Activated T-helper 2 cell treated with anti-CD3 and anti-CD28 coated beads, Interferon-gamma antibody, Interleukin-2, Interleukin-4, amounts not matched to agents 10 μg/mL and 5 μg/mL and 100 μg/mL, durations not matched to agents 14 hours and 24 hours and 36 hours (primary cell): ENCODE data around the gene ART3. TPM values are rescaled to one million over a fixed set of nuclear protein-coding genes. Genes with fewer than 3 reads are reported as not detected.

Experiments
- DNase-seq: peaks from one replicate; pipeline ENCODE4 v3.0.0; 2021; ENCODE audit warnings: low spot score
- H3K27ac Mint-ChIP-seq: one replicate; pipeline ENCODE4 v1.8.0; 2021; ENCODE audit warnings: mixed read lengths
- H3K27me3 Mint-ChIP-seq: one replicate; pipeline ENCODE4 v1.8.0; 2021; ENCODE audit warnings: low read depth, mixed read lengths
- H3K36me3 Mint-ChIP-seq: one replicate; pipeline ENCODE4 v1.8.0; 2021; ENCODE audit warnings: low read depth, mixed read lengths
- H3K4me1 Mint-ChIP-seq: one replicate; pipeline ENCODE4 v1.8.0; 2021; ENCODE audit warnings: low read depth, mixed read lengths
- H3K4me3 Mint-ChIP-seq: one replicate; pipeline ENCODE4 v1.8.0; 2021; ENCODE audit warnings: low read depth, mild to moderate bottlenecking, moderate library complexity, mixed read lengths
- H3K9me3 Mint-ChIP-seq: one replicate; pipeline ENCODE4 v1.8.0; 2021; ENCODE audit warnings: mixed read lengths
- intact Hi-C: fragments of 100-400 bp; cut with micrococcal nuclease; formaldehyde crosslinking; loops from one replicate; pipeline ENCODE4 v1.15.1; 2023
- total RNA-seq: library from RNA; stranded (reverse); gene quantifications from 2 replicates; pipeline ENCODE4 v1.2.3, GENCODE V29; 2022

Gene ART3
- total RNA-seq, 1 donor from 2014 or later, result not detected

- H3K27ac Mint-ChIP-seq, result no peak overlapping the region
- H3K4me3 Mint-ChIP-seq, result no peak overlapping the region
- H3K36me3 Mint-ChIP-seq, result no peaks in the 10 kb centered on the region
- peaks cover 23% of the 10 kb centered on the region for H3K27me3 Mint-ChIP-seq
- intact Hi-C loops, result no loop called here
- peaks cover 5% of the 10 kb centered on the region for H3K4me1 Mint-ChIP-seq
- no peak for DNase-seq
- no peaks in the 10 kb centered on the region for H3K9me3 Mint-ChIP-seq
Observed at GRCh38 chr4:76083386-76083988, 9.0 kb downstream of the ART3 start.

GRCh38 chr4:76084542-76084941, 10.0 kb downstream of the ART3 start:
- peaks cover 18% of the 10 kb centered on the region for H3K27me3 Mint-ChIP-seq
- H3K36me3 Mint-ChIP-seq, result no peaks in the 10 kb centered on the region
- DNase-seq, result no peak
- H3K27ac Mint-ChIP-seq, result no peak overlapping the region
- intact Hi-C loops, result no loop called here
- no peaks in the 10 kb centered on the region for H3K9me3 Mint-ChIP-seq
- no peak overlapping the region for H3K4me3 Mint-ChIP-seq
- H3K4me1 Mint-ChIP-seq, result peaks cover 5% of the 10 kb centered on the region

- no peak overlapping the region for H3K27ac Mint-ChIP-seq
- H3K36me3 Mint-ChIP-seq, result no peaks in the 10 kb centered on the region
- H3K9me3 Mint-ChIP-seq, result no peaks in the 10 kb centered on the region
- H3K4me1 Mint-ChIP-seq, result peaks cover 14% of the 10 kb centered on the region
- no peak overlapping the region for H3K4me3 Mint-ChIP-seq
- H3K27me3 Mint-ChIP-seq, result peaks cover 14% of the 10 kb centered on the region
- DNase-seq, result no peak
- intact Hi-C loops, result no loop called here
Observed at GRCh38 chr4:76087007-76087769, 12.7 kb downstream of the ART3 start.

- H3K36me3 Mint-ChIP-seq, result no peaks in the 10 kb centered on the region
- H3K9me3 Mint-ChIP-seq, result no peaks in the 10 kb centered on the region
- no peak overlapping the region for H3K4me3 Mint-ChIP-seq
- no peak for DNase-seq
- H3K27ac Mint-ChIP-seq, result no peak overlapping the region
- peaks cover 17% of the 10 kb centered on the region for H3K4me1 Mint-ChIP-seq
- H3K27me3 Mint-ChIP-seq, result peaks cover 16% of the 10 kb centered on the region
- intact Hi-C loops, result no loop called here
Observed at GRCh38 chr4:76088719-76089118, 14.2 kb downstream of the ART3 start.

GRCh38 chr4:76090241-76090691, 15.8 kb downstream of the ART3 start:
- peaks cover 17% of the 10 kb centered on the region for H3K4me1 Mint-ChIP-seq
- DNase-seq, result no peak
- no peaks in the 10 kb centered on the region for H3K9me3 Mint-ChIP-seq
- peaks cover 11% of the 10 kb centered on the region for H3K27me3 Mint-ChIP-seq
- no peaks in the 10 kb centered on the region for H3K36me3 Mint-ChIP-seq
- intact Hi-C loops, result no loop called here
- H3K4me3 Mint-ChIP-seq, result no peak overlapping the region
- no peak overlapping the region for H3K27ac Mint-ChIP-seq

GRCh38 chr4:76091052-76091451, 16.5 kb downstream of the ART3 start:
- no peaks in the 10 kb centered on the region for H3K36me3 Mint-ChIP-seq
- peaks cover 12% of the 10 kb centered on the region for H3K27me3 Mint-ChIP-seq
- H3K27ac Mint-ChIP-seq, result no peak overlapping the region
- peaks cover 17% of the 10 kb centered on the region for H3K4me1 Mint-ChIP-seq
- DNase-seq, result no peak
- H3K4me3 Mint-ChIP-seq, result no peak overlapping the region
- intact Hi-C loops, result no loop called here
- H3K9me3 Mint-ChIP-seq, result no peaks in the 10 kb centered on the region

GRCh38 chr4:76095568-76095967, 21.1 kb downstream of the ART3 start:
- Mint-ChIP-seq H3K27ac (no peak overlapping the region), H3K27me3 (peaks cover 25% of the 10 kb centered on the region), H3K9me3 (no peaks in the 10 kb centered on the region), H3K4me3 (no peak overlapping the region), H3K4me1 (peaks cover 9% of the 10 kb centered on the region), H3K36me3 (no peaks in the 10 kb centered on the region)
- intact Hi-C loops, result no loop called here
- DNase-seq, result no peak

GRCh38 chr4:76096076-76096475, 21.6 kb downstream of the ART3 start:
- Mint-ChIP-seq H3K27me3 (peaks cover 25% of the 10 kb centered on the region), H3K4me1 (peaks cover 4% of the 10 kb centered on the region), H3K9me3 (no peaks in the 10 kb centered on the region), H3K36me3 (no peaks in the 10 kb centered on the region), H3K4me3 (no peak overlapping the region), H3K27ac (no peak overlapping the region)
- DNase-seq, result no peak
- intact Hi-C loops, result no loop called here

- H3K4me1 Mint-ChIP-seq, result no peaks in the 10 kb centered on the region
- no peak overlapping the region for H3K4me3 Mint-ChIP-seq
- intact Hi-C loops, result no loop called here
- no peak for DNase-seq
- no peaks in the 10 kb centered on the region for H3K9me3 Mint-ChIP-seq
- H3K36me3 Mint-ChIP-seq, result no peaks in the 10 kb centered on the region
- H3K27me3 Mint-ChIP-seq, result peaks cover 11% of the 10 kb centered on the region
- H3K27ac Mint-ChIP-seq, result no peak overlapping the region
Observed at GRCh38 chr4:76105652-76106051, 31.1 kb downstream of the ART3 start.

- Mint-ChIP-seq H3K27me3 (peaks cover 11% of the 10 kb centered on the region), H3K4me3 (no peak overlapping the region)
Observed at GRCh38 chr4:76106442-76106841, 31.9 kb downstream of the ART3 start.

GRCh38 chr4:76108467-76109181, 34.1 kb downstream of the ART3 start:
- Mint-ChIP-seq H3K27me3 (peaks cover 3% of the 10 kb centered on the region), H3K9me3 (no peaks in the 10 kb centered on the region), H3K4me3 (no peak overlapping the region), H3K36me3 (peaks cover 5% of the 10 kb centered on the region), H3K27ac (no peak overlapping the region), H3K4me1 (no peaks in the 10 kb centered on the region)
- DNase-seq, result no peak
- intact Hi-C loops, result no loop called here

More at GRCh38 chr4:76106442-76106841, 31.9 kb downstream of the ART3 start:
- no peaks in the 10 kb centered on the region for H3K36me3 Mint-ChIP-seq
- no peaks in the 10 kb centered on the region for H3K4me1 Mint-ChIP-seq
- no peak for DNase-seq
- intact Hi-C loops, result no loop called here
- H3K9me3 Mint-ChIP-seq, result no peaks in the 10 kb centered on the region
- H3K27ac Mint-ChIP-seq, result no peak overlapping the region

- H3K27me3 Mint-ChIP-seq, result no peaks in the 10 kb centered on the region
- intact Hi-C loops, result no loop called here
- no peaks in the 10 kb centered on the region for H3K9me3 Mint-ChIP-seq
- no peaks in the 10 kb centered on the region for H3K4me1 Mint-ChIP-seq
- H3K27ac Mint-ChIP-seq, result no peak overlapping the region
- DNase-seq, result no peak
- H3K4me3 Mint-ChIP-seq, result no peak overlapping the region
- H3K36me3 Mint-ChIP-seq, result peaks cover 63% of the 10 kb centered on the region
Observed at GRCh38 chr4:76116821-76117220, 42.3 kb downstream of the ART3 start.

- Mint-ChIP-seq H3K27me3 (no peaks in the 10 kb centered on the region), H3K9me3 (no peaks in the 10 kb centered on the region), H3K4me3 (no peak overlapping the region), H3K36me3 (peaks cover 69% of the 10 kb centered on the region), H3K4me1 (no peaks in the 10 kb centered on the region), H3K27ac (no peak overlapping the region)
- no peak for DNase-seq
- intact Hi-C loops, result no loop called here
Observed at GRCh38 chr4:76117536-76117935, 43.0 kb downstream of the ART3 start.
